HCT116 (cell line): ENCODE data around the gene STAG1. TPM values are rescaled to one million over a fixed set of nuclear protein-coding genes. Genes with fewer than 3 reads are reported as not detected.

Experiments used
- ATAC-seq: fragments of 200-7000 bp; cut with Tn5 transposase; 2 replicates; pipeline ENCODE4 v1.9.1; 2020; ENCODE audit warnings: mild to moderate bottlenecking, moderate library complexity
- BruUV-seq: library from RNA; stranded (reverse); fragments of 400-500 nt; replicated peaks from 2 replicates; lab custom pipeline; 2021; lab: Mats Ljungman, UMichigan
- CTCF ChIA-PET: fragments of 300-600 bp; sonication (Branson Sonifier 250); formaldehyde crosslinking; loops from one replicate; lab custom pipeline; 2021; ENCODE audit warnings: antibody characterized with exemption; lab: Charles Lee
- POLR2A ChIA-PET: fragments of 300-600, 350-600 bp; sonication (Branson Sonifier 250); formaldehyde crosslinking; loops from one replicate; lab custom pipeline; 2021; ENCODE audit warnings: antibody characterized with exemption; lab: Charles Lee
- RAD21 ChIA-PET, 2 experiments: fragments of 300-600 bp; sonication (Branson Sonifier 250); formaldehyde crosslinking; loops; one replicate each; lab custom pipeline; 2023; ENCODE audit warnings: low total read pairs in 2 of 2; ENCODE audit not compliant: uncharacterized antibody in 2 of 2, unreplicated experiment in 2 of 2, low non-redundant PET in 1 of 2; lab: Charles Lee
- DNase-seq: peaks from one replicate; pipeline ENCODE4 v3.0.0-alpha.2; 2010; ENCODE audit warnings: low read depth, low spot score
- H2AFZ ChIP-seq: fragments of 200-600 bp; shearing (Covaris generic), sonication (generic); 2 replicates; pipeline ENCODE4 v1.6.1; 2017; ENCODE audit warnings: low read depth, mixed run types, mixed read lengths, antibody characterized with exemption, low read length; ENCODE audit not compliant: poor library complexity, severe bottlenecking
- H3K27ac ChIP-seq: 2 replicates; pipeline ENCODE4 v1.5.1; 2012; ENCODE audit warnings: low read depth, low read length
- H3K27me3 ChIP-seq: fragments of 200-600 bp; sonication (generic); 2 replicates; pipeline ENCODE4 v1.6.1; 2016; ENCODE audit warnings: mixed run types, low read length, mixed read lengths; ENCODE audit not compliant: insufficient read depth
- H3K36me3 ChIP-seq, 2 experiments: fragments of 200-500 bp in 1 of 2; fragments of 200-600 bp in 1 of 2; sonication (Bioruptor generic) in 1 of 2; sonication (generic) in 1 of 2; 2 replicates each; pipeline versions ENCODE4 v1.5.1 to v1.6.1; 2014 to 2016; ENCODE audit warnings: low read length in 2 of 2, inconsistent platforms in 1 of 2, mixed read lengths in 1 of 2, mixed run types in 1 of 2; ENCODE audit not compliant: insufficient read depth in 2 of 2, control insufficient read depth in 1 of 2
- H3K4me1 ChIP-seq, 2 experiments: fragments of 200-600 bp in 1 of 2; sonication (generic) in 1 of 2; 2 replicates each; pipeline versions ENCODE4 v1.5.1 to v1.6.1; 2012 to 2017; ENCODE audit warnings: low read length in 2 of 2, inconsistent platforms in 1 of 2, mild to moderate bottlenecking in 1 of 2, mixed read lengths in 1 of 2, mixed run types in 1 of 2, moderate library complexity in 1 of 2; ENCODE audit not compliant: insufficient read depth in 2 of 2, control insufficient read depth in 1 of 2
- H3K4me2 ChIP-seq: fragments of 200-600 bp; sonication (generic); 2 replicates; pipeline ENCODE4 v1.6.1; 2017; ENCODE audit warnings: mixed run types, low read length, mixed read lengths
- H3K4me3 ChIP-seq, 2 experiments: fragments of 200-600 bp in 1 of 2; sonication (generic) in 1 of 2; replicated peaks in 1 of 2; 2 replicates each; pipeline ENCODE4 v1.5.1; 2011 to 2016; ENCODE audit warnings: low read length in 2 of 2, control low read depth in 1 of 2, low read depth in 1 of 2, mild to moderate bottlenecking in 1 of 2, mixed read lengths in 1 of 2, mixed run types in 1 of 2
- H3K79me2 ChIP-seq: fragments of 200-600 bp; sonication (generic); 2 replicates; pipeline ENCODE4 v1.6.1; 2017; ENCODE audit warnings: mild to moderate bottlenecking, mixed run types, low read length, moderate library complexity, mixed read lengths; ENCODE audit not compliant: insufficient read depth
- H3K9ac ChIP-seq: fragments of 200-600 bp; sonication (generic); 2 replicates; pipeline ENCODE4 v1.6.1; 2016; ENCODE audit warnings: low read length, mixed read lengths
- H3K9me2 ChIP-seq: fragments of 200-600 bp; sonication (generic), shearing (Covaris generic); 2 replicates; pipeline ENCODE4 v1.6.1; 2017; ENCODE audit warnings: mixed run types, mild to moderate bottlenecking, moderate library complexity; ENCODE audit not compliant: insufficient read depth
- H3K9me3 ChIP-seq, 2 experiments: fragments of 200-500 bp in 1 of 2; fragments of 200-600 bp in 1 of 2; sonication (Bioruptor generic) in 1 of 2; sonication (generic) in 1 of 2; 2 replicates each; pipeline ENCODE4 v1.6.1; 2014 to 2017; ENCODE audit warnings: low read length in 2 of 2, mixed read lengths in 2 of 2, inconsistent platforms in 1 of 2, low read depth in 1 of 2, mild to moderate bottlenecking in 1 of 2, mixed run types in 1 of 2, moderate library complexity in 1 of 2; ENCODE audit not compliant: control insufficient read depth in 1 of 2, insufficient read depth in 1 of 2
- H4K20me1 ChIP-seq: fragments of 200-600 bp; sonication (generic), shearing (Covaris generic); 2 replicates; pipeline ENCODE4 v1.6.1; 2017; ENCODE audit warnings: mixed run types, mild to moderate bottlenecking, moderate library complexity; ENCODE audit not compliant: insufficient read depth
- EGR1 ChIP-seq: IDR thresholded peaks from 2 replicates; pipeline ENCODE4 v1.6.1; 2012; ENCODE audit warnings: low read depth
- ELF1 ChIP-seq: IDR thresholded peaks from 2 replicates; pipeline ENCODE4 v1.6.1; 2012; ENCODE audit warnings: low read depth, borderline replicate concordance
- EZH2 ChIP-seq: fragments of 200-600 bp; sonication (generic); IDR thresholded peaks from 2 replicates; pipeline ENCODE4 v1.6.1; 2017; ENCODE audit warnings: antibody characterized with exemption, mixed run types
- EZH2phosphoT487 ChIP-seq: fragments of 200-600 bp; IDR thresholded peaks from 2 replicates; pipeline ENCODE4 v1.6.1; 2018; ENCODE audit warnings: antibody characterized with exemption, borderline replicate concordance
- FOSL1 ChIP-seq: IDR thresholded peaks from 2 replicates; pipeline ENCODE4 v1.6.1; 2012; ENCODE audit warnings: low read depth
- JUND ChIP-seq: IDR thresholded peaks from 2 replicates; pipeline ENCODE4 v1.6.1; 2012
- POLR2AphosphoS5 ChIP-seq: IDR thresholded peaks from 2 replicates; pipeline ENCODE4 v1.6.1; 2011; ENCODE audit warnings: mild to moderate bottlenecking, low read depth, low read length, moderate library complexity
- RAD21 ChIP-seq: IDR thresholded peaks from 2 replicates; pipeline ENCODE4 v1.6.1; 2012; ENCODE audit warnings: low read depth, mild to moderate bottlenecking
- SRF ChIP-seq: IDR thresholded peaks from 2 replicates; pipeline ENCODE4 v1.6.1; 2012; ENCODE audit warnings: low read depth
- TCF7L2 ChIP-seq: IDR thresholded peaks from 2 replicates; pipeline ENCODE4 v1.7.0; 2011; ENCODE audit warnings: borderline replicate concordance, inconsistent platforms; ENCODE audit not compliant: insufficient read depth, insufficient read length; ENCODE audit errors: extremely low read depth
- YY1 ChIP-seq: IDR thresholded peaks from 2 replicates; pipeline ENCODE4 v1.6.1; 2011; ENCODE audit warnings: low read length, low read depth, moderate library complexity, mild to moderate bottlenecking; ENCODE audit not compliant: insufficient replicate concordance; ENCODE audit errors: extremely low read depth
- ZFX ChIP-seq: fragments of 450-650 bp; IDR thresholded peaks from 2 replicates; pipeline ENCODE4 v1.6.1; 2017
- ZNF274 ChIP-seq: fragments of 200-500 bp; sonication (Bioruptor generic); IDR thresholded peaks from 2 replicates; pipeline ENCODE4 v1.6.1; 2014; ENCODE audit warnings: mild to moderate bottlenecking, low read depth, low read length, inconsistent platforms
- intact Hi-C: fragments of 100-400 bp; cut with micrococcal nuclease; formaldehyde crosslinking; loops from 2 replicates; pipeline ENCODE4 v1.10.0; 2022
- total RNA-seq: library from RNA; stranded (reverse); gene quantifications from one replicate; pipeline ENCODE4 v1.2.1, GENCODE V29; 2021; ENCODE audit not compliant: unreplicated experiment
- TF ChIP-seq, protein P1 (sequence below): IDR thresholded peaks from 2 replicates; pipeline ENCODE4 v1.6.1; 2012; ENCODE audit warnings: low read depth
- TF ChIP-seq, protein P2 (sequence below): IDR thresholded peaks from 2 replicates; pipeline ENCODE4 v1.6.1; 2012
- TF ChIP-seq, protein P3 (sequence below): IDR thresholded peaks from 2 replicates; pipeline ENCODE4 v1.6.1; 2011; ENCODE audit warnings: mild to moderate bottlenecking, low read length, moderate library complexity; ENCODE audit not compliant: insufficient replicate concordance; ENCODE audit errors: extremely low read depth

The STAG1 gene
- total RNA-seq, 1 experiment from 2014 or later = 29.4 TPM

DNA sequence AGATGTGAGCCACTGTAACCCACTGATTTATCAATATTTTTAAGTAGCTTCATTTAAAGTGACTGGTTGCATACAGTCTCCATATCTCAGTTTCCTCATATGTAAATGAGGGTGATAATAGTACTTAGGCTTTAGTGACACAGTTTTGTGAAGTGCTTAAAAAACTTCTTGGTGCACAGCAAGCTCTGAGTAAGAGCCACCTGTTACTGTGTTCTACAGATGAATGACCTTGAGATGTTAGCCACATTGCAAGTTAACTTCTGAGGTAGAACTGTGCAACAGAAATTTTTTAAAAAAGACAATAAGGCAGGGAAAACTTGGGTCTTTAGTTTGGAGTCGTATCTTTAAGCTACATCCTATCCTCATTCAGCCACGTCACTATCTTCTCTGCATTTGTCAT is 458.9 kb downstream of the STAG1 start (continued):
- TF ChIP-seq, protein P1, sequence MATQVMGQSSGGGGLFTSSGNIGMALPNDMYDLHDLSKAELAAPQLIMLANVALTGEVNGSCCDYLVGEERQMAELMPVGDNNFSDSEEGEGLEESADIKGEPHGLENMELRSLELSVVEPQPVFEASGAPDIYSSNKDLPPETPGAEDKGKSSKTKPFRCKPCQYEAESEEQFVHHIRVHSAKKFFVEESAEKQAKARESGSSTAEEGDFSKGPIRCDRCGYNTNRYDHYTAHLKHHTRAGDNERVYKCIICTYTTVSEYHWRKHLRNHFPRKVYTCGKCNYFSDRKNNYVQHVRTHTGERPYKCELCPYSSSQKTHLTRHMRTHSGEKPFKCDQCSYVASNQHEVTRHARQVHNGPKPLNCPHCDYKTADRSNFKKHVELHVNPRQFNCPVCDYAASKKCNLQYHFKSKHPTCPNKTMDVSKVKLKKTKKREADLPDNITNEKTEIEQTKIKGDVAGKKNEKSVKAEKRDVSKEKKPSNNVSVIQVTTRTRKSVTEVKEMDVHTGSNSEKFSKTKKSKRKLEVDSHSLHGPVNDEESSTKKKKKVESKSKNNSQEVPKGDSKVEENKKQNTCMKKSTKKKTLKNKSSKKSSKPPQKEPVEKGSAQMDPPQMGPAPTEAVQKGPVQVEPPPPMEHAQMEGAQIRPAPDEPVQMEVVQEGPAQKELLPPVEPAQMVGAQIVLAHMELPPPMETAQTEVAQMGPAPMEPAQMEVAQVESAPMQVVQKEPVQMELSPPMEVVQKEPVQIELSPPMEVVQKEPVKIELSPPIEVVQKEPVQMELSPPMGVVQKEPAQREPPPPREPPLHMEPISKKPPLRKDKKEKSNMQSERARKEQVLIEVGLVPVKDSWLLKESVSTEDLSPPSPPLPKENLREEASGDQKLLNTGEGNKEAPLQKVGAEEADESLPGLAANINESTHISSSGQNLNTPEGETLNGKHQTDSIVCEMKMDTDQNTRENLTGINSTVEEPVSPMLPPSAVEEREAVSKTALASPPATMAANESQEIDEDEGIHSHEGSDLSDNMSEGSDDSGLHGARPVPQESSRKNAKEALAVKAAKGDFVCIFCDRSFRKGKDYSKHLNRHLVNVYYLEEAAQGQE = no peak
- TF ChIP-seq YY1 = no peak
- TF ChIP-seq SRF = no peak

DNA sequence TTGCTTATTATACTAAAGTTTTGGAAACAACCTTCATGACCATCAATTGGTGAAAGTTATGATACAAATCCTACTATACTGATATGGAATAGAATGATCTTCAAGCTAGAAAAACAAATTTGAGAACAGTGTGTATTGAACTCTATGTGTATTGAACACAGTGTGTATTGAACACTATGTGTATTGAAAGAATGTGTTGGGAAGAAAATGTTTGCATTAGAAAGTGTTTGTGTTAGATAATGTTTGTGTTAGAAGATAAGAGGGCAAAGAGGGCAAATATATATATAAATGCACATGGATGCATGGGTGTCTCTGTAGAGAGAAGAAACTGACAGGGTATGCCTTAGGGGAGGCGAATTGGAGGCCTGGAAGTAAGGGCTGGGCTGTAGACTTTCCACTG is 459.7 kb downstream of the STAG1 start:
- POLR2A ChIA-PET = no interaction called here
- RAD21 ChIA-PET = no interaction called here
- no peaks in the 10 kb centered on the region for H3K36me3 ChIP-seq
- DNase-seq (no peak), ATAC-seq (no peak)
- no peaks in the 10 kb centered on the region for H4K20me1 ChIP-seq
- H3K9me2 ChIP-seq = no peaks in the 10 kb centered on the region
- H3K9me3 ChIP-seq = no peaks in the 10 kb centered on the region
- H3K4me1 ChIP-seq = no peaks in the 10 kb centered on the region
- no peak overlapping the region for H3K4me3 ChIP-seq
- CTCF ChIA-PET = no interaction called here
- 0 out of 2 replicates have a peak, but pooled peaks cover 3% of the 10 kb centered on the region for H3K79me2 ChIP-seq
- H3K27ac ChIP-seq = no peak overlapping the region
- no peak overlapping the region for H2AFZ ChIP-seq
- intact Hi-C loops = no loop called here
- no TSS peak for BruUV-seq
- H3K4me2 ChIP-seq = no peak overlapping the region
- H3K9ac ChIP-seq = no peak overlapping the region
- H3K27me3 ChIP-seq = no peaks in the 10 kb centered on the region
- TF ChIP-seq ELF1 = no peak
- TF ChIP-seq, protein P2, sequence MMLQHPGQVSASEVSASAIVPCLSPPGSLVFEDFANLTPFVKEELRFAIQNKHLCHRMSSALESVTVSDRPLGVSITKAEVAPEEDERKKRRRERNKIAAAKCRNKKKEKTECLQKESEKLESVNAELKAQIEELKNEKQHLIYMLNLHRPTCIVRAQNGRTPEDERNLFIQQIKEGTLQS = no peak
- TF ChIP-seq EZH2 = no peak
- TF ChIP-seq RAD21 = no peak
- TF ChIP-seq ZFX = no peak
- TF ChIP-seq, protein P3, sequence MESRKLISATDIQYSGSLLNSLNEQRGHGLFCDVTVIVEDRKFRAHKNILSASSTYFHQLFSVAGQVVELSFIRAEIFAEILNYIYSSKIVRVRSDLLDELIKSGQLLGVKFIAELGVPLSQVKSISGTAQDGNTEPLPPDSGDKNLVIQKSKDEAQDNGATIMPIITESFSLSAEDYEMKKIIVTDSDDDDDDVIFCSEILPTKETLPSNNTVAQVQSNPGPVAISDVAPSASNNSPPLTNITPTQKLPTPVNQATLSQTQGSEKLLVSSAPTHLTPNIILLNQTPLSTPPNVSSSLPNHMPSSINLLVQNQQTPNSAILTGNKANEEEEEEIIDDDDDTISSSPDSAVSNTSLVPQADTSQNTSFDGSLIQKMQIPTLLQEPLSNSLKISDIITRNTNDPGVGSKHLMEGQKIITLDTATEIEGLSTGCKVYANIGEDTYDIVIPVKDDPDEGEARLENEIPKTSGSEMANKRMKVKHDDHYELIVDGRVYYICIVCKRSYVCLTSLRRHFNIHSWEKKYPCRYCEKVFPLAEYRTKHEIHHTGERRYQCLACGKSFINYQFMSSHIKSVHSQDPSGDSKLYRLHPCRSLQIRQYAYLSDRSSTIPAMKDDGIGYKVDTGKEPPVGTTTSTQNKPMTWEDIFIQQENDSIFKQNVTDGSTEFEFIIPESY = no peak
- TF ChIP-seq YY1 = no peak
- no peak for TF ChIP-seq EGR1
- TF ChIP-seq, protein P1 = no peak
- no peak for TF ChIP-seq ZNF274
- TF ChIP-seq TCF7L2 = no peak
- TF ChIP-seq EZH2phosphoT487 = no peak
- no peak for TF ChIP-seq JUND
- TF ChIP-seq FOSL1 = no peak
- TF ChIP-seq POLR2AphosphoS5 = no peak
